K562 (cell line): Measurements from ENCODE around the gene CSNK1D. TPM values are rescaled to one million over a fixed set of nuclear protein-coding genes. Genes with fewer than 3 reads are reported as not detected.
A peak's percentile ranks its signal among the peaks of the same experiment; 100 is the strongest.

Experiments used
- CAMTA2 ChIP-seq: fragments of 250-450 bp; sonication (Bioruptor Pico); conservative IDR thresholded peaks from 2 replicates; pipeline ENCODE4 v1.5.1; 2022
- CUX1 ChIP-seq: fragments of 200-800 bp; sonication (Bioruptor generic); IDR thresholded peaks from 2 replicates; pipeline ENCODE4 v1.6.1; 2016; ENCODE audit warnings: missing genetic modification characterization, missing compliant biosample characterization
- ELK1 ChIP-seq: sonication (generic); formaldehyde crosslinking; IDR thresholded peaks from 2 replicates; pipeline ENCODE4 v1.8.1; 2022; ENCODE audit warnings: missing genetic modification reagents
- GTF2E2 ChIP-seq: fragments of 200-800 bp; sonication (Bioruptor generic); IDR thresholded peaks from 2 replicates; pipeline ENCODE4 v1.6.1; 2016; ENCODE audit warnings: missing genetic modification characterization, missing compliant biosample characterization
- HOMEZ ChIP-seq: fragments of 250-450 bp; sonication (Bioruptor Pico); IDR thresholded peaks from 2 replicates; pipeline ENCODE4 v1.4.0; 2020; ENCODE audit warnings: mild to moderate bottlenecking, moderate library complexity
- MYC ChIP-seq, 2 experiments: fragments of 250-450 bp in 1 of 2; sonication (Bioruptor Pico) in 1 of 2; IDR thresholded peaks; 2 replicates each; pipeline versions ENCODE4 v1.5.1 to v1.6.1; 2012 to 2021; ENCODE audit warnings: low read depth in 2 of 2, borderline replicate concordance in 1 of 2, improper control_type of control experiment in 1 of 2, low read length in 1 of 2, mild to moderate bottlenecking in 1 of 2, moderate library complexity in 1 of 2
- NELFE ChIP-seq: IDR thresholded peaks from 2 replicates; pipeline ENCODE4 v1.6.1; 2011; ENCODE audit warnings: mild to moderate bottlenecking; ENCODE audit not compliant: insufficient read depth, insufficient read length
- PHF20 ChIP-seq: fragments of 450-650 bp; IDR thresholded peaks from 2 replicates; pipeline ENCODE4 v1.6.1; 2018; ENCODE audit not compliant: partially characterized antibody
- RBFOX2 ChIP-seq: fragments of 200-400 bp; formaldehyde crosslinking; IDR thresholded peaks from 2 replicates; pipeline ENCODE4 v1.6.1; 2017; ENCODE audit warnings: low read depth, mild to moderate bottlenecking, low read length, moderate library complexity
- SNRNP70 ChIP-seq: fragments of 200-400 bp; formaldehyde crosslinking; optimal IDR thresholded peaks from 2 replicates; pipeline ENCODE3; 2017; ENCODE audit warnings: low read depth, low read length
- ZBTB33 ChIP-seq: sonication (generic); formaldehyde crosslinking; IDR thresholded peaks from 2 replicates; pipeline ENCODE4 v1.8.1; 2023; ENCODE audit warnings: mild to moderate bottlenecking, missing genetic modification reagents
- ZNF165 ChIP-seq: fragments of 250-450 bp; sonication (Bioruptor Pico); IDR thresholded peaks from 2 replicates; pipeline ENCODE4 v1.4.0; 2020; ENCODE audit warnings: borderline replicate concordance
- ZNF23 ChIP-seq: fragments of 250-450 bp; sonication (Bioruptor Pico); IDR thresholded peaks from 2 replicates; pipeline ENCODE4 v1.4.0; 2020; ENCODE audit warnings: mild to moderate bottlenecking
- ZNF518B ChIP-seq: fragments of 250-450 bp; sonication (Bioruptor Pico); IDR thresholded peaks from 2 replicates; pipeline ENCODE4 v1.5.0; 2021; ENCODE audit warnings: mild to moderate bottlenecking, moderate library complexity
- polyA plus RNA-seq, 8 experiments: library from polyadenylated mRNA; depleted of rRNA in 4 of 8; stranded (reverse) in 5 of 8; unstranded in 3 of 8; fragments of >200 nt; fragmentation: Nextera tagmentation in 2 of 8; fragmentation: Illumina TruSeq in 1 of 8; extraction: Ambion mirVana in 2 of 8; extraction: Trizol in 1 of 8; gene quantifications; 2 replicates each; pipeline versions ENCODE4 v1.2.1 to v1.2.3, GENCODE V29; 2011 to 2014; ENCODE audit warnings: inconsistent platforms in 1 of 8, missing spikeins in 1 of 8
- total RNA-seq, 7 experiments: library from RNA; depleted of rRNA in 6 of 7; stranded (reverse); fragments of >200 nt in 6 of 7; fragmentation: Illumina TruSeq in 2 of 7; extraction: Trizol in 2 of 7; gene quantifications; 2 replicates each; pipeline versions ENCODE4 v1.2.1 to v1.2.3, GENCODE V29; 2011 to 2021; ENCODE audit warnings: low replicate concordance in 1 of 7

Gene CSNK1D
- total and polyA plus RNA-seq, 9 of the 15 experiments (the other 6 are each of a cell fraction or from before 2014, with no cell fraction given), result 6.5 to 133 (median 41.3) TPM

- TF ChIP-seq CUX1 (CRISPR knock-in tag), result no peak
- TF ChIP-seq GTF2E2 (tag), result no peak
- TF ChIP-seq RBFOX2, result peak; percentile 58
- no peak for TF ChIP-seq ZNF23 (CRISPR knock-in tag)
- TF ChIP-seq NELFE, result no peak
- TF ChIP-seq ZNF165 (CRISPR knock-in tag), result no peak
- no peak for TF ChIP-seq PHF20
- TF ChIP-seq CAMTA2 (CRISPR knock-in tag), result no peak
- no peak for TF ChIP-seq ELK1 (CRISPR knock-in tag)
- no peak for TF ChIP-seq ZNF518B (CRISPR knock-in tag)
- no peak for TF ChIP-seq SNRNP70
- peak; percentile 69 for TF ChIP-seq ZBTB33 (CRISPR knock-in tag)
- TF ChIP-seq HOMEZ (CRISPR knock-in tag), result no peak
- 0 out of 2 replicates have a peak, but pooled peaks have one; percentile 5 for TF ChIP-seq MYC (IDR thresholded peaks at IDR 0.05; ENCODE audit: low read depth, low read length)
- TF ChIP-seq MYC (CRISPR knock-in tag; IDR thresholded peaks at IDR 0.05; ENCODE audit: borderline replicate concordance, low read depth), result no peak
These were observed 56.4 kb downstream of the CSNK1D start (continued) for GRCh38 chr17:82217120-82217529.
